D721Med (cell line): Measurements from ENCODE around the gene TNN.

ENCODE experiments used
- DNase-seq: peaks from one replicate; pipeline ENCODE4 v3.0.0; 2011; ENCODE audit warnings: low spot score; ENCODE audit not compliant: insufficient read length
- FAIRE-seq: peaks from 2 replicates; lab custom pipeline; 2011; peaks lifted over from hg19 to GRCh38; lab: Jason Lieb, UNC
- TF ChIP-seq, protein P1 (sequence below): IDR thresholded peaks from 2 replicates; pipeline ENCODE4 v1.5.1; 2012; ENCODE audit warnings: mild to moderate bottlenecking, control low read depth; ENCODE audit not compliant: insufficient read depth; ENCODE audit errors: missing control alignments

The TNN gene

DNA sequence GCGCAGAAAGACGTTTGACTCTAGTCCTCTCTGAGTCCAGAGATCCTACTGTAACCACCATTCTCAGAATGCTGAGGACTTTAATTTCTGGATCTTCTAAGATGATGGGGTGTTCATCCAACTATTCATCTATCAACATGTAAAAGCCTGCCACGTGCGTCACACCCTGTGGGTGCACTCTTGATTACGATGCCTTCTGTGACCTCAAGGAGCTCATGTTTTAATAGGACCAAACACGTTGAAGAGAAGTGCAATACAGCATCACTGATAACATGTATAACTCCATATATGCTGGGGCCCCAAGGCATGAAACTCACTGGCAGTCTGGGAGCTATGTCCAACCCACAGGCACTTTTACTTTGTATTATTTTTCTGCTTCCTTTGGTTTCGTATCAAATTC is 105.9 kb downstream of the TNN start:
- no peak for FAIRE-seq
- TF ChIP-seq, protein P1, sequence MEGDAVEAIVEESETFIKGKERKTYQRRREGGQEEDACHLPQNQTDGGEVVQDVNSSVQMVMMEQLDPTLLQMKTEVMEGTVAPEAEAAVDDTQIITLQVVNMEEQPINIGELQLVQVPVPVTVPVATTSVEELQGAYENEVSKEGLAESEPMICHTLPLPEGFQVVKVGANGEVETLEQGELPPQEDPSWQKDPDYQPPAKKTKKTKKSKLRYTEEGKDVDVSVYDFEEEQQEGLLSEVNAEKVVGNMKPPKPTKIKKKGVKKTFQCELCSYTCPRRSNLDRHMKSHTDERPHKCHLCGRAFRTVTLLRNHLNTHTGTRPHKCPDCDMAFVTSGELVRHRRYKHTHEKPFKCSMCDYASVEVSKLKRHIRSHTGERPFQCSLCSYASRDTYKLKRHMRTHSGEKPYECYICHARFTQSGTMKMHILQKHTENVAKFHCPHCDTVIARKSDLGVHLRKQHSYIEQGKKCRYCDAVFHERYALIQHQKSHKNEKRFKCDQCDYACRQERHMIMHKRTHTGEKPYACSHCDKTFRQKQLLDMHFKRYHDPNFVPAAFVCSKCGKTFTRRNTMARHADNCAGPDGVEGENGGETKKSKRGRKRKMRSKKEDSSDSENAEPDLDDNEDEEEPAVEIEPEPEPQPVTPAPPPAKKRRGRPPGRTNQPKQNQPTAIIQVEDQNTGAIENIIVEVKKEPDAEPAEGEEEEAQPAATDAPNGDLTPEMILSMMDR: no peak
- no peak for DNase-seq

DNA sequence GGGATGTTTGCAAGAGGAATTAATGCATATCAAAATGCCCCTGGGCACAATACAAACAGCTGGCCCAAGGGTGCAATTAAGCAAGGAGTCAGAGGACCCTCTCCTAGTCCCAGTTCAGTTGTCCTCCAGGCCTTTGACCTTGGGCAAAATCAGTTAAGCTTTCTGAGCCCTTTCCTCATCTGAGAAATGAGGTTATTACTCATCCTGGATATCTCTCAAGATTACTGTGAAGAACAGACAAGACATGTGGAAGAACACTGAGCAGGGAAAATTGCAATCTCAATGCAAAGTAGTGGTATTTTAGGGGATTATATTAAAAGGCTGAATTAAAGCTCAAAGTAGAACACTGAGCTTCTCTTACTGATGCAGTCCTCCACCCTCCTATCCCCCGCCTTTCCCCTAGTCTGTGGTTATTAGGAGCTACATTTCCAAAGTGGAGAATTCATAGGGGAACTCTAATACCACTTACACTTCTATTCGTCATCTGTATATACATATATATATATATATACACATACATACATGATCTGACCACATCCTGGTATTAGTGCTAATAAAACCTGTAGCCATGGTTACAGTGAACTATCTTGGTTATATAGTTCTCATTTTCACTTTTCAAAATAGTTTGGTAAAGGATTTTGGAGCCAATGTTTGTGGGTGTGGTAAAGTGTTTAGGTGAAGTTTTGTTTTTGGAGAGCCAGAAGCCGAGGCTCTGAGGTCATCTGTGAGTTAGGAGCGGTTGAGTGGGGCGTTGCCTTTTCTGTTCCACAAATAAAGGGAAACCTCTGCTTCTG is 106.9 kb downstream of the TNN start:
- DNase-seq: no peak
- FAIRE-seq: no peak
- TF ChIP-seq, protein P1: no peak

DNA sequence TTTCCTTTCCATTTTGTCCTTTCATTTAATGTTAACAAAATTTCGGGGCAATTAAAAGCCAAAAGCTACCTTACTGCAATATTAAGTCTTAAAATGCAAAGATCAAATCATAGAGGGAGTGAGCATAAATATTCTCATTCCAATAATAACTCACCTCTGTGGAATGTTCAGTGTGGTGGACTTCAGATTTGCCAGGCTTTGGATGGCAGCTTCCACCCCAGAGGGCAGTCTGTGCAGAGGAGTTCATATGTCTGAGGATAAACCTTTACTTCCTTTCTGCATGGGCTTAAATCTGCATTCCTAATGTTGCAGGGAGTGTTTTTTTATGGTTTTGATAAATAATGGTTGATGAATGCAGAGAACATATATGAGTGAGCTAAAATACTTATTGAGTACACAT is 108.6 kb downstream of the TNN start:
- FAIRE-seq: no peak
- no peak for DNase-seq
- TF ChIP-seq, protein P1: no peak

DNA sequence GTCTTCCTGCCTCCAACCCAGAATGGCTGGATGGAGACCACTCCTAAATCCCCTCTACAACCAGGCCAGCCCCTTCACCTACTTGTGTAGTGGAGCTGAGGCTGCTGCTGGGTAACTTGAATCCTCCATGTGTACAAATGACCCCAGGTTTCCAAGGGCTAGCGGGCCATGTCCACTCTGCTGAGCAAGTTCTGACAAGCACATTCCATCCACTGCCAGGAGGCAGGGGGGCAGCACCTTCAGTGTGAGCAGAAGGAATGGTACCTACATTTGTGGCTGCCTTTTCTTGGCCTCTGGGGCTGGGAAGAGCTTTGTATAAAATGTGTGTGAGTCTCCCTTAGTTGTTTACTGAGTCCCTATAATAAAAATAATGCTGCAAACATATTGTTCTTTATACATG is 110.4 kb downstream of the TNN start:
- no peak for FAIRE-seq
- TF ChIP-seq, protein P1: no peak
- DNase-seq: no peak

DNA sequence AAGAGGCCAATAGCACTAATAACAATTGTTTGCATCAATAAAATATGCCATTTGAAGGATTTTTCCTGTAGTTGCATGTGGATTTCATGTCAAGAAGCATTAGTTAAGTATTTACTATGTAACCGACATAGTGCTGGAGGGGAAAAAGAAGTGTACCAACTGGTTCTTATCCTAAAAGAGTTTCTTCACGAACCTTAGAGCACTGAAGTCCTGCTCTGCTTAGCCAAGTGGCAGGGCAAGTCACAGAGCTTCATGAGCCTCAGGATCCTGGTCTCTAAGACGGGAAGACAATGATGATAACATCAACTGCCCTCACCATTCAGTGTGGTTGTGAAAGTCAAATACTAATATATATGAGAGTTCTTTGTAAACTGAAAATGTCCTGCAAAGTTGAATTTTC is 110.8 kb downstream of the TNN start:
- DNase-seq (no peak), FAIRE-seq (no peak)
- TF ChIP-seq, protein P1: no peak

DNA sequence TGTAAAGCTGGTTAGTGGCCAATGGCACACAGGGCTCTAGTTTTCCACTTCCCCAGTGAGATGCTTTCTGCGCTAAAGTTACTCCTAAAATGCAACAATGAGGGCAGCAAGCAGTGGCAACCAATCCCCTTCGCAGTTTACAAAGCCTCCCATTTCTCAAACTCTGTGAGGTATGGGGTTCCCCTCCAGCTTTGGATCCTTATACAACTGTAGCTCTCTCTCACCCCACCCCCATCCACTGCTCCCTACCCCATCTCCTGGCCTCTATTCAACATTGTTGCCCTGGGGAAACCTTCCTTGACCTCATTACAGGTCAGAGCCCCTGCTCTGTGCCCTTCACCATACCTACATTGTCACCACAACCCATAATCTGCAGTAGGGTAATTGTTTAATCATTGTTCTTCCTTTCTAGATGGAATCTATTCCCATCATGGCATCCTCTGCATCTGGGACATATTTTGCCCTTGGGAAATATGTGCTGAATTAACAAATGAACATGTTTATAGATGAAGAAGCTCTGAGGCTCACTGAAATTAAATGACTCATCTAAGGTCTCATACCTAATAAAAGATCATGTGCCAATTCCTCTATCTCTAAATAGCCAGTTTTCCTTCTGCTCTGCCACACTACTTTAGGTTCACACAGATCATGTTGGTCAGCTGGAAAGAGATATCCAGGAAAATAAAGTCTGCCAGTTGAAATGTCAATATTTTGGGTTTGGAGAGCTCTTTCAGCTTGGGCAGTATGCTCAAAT is 112.4 kb downstream of the TNN start:
- FAIRE-seq: no peak
- TF ChIP-seq, protein P1: no peak

DNA sequence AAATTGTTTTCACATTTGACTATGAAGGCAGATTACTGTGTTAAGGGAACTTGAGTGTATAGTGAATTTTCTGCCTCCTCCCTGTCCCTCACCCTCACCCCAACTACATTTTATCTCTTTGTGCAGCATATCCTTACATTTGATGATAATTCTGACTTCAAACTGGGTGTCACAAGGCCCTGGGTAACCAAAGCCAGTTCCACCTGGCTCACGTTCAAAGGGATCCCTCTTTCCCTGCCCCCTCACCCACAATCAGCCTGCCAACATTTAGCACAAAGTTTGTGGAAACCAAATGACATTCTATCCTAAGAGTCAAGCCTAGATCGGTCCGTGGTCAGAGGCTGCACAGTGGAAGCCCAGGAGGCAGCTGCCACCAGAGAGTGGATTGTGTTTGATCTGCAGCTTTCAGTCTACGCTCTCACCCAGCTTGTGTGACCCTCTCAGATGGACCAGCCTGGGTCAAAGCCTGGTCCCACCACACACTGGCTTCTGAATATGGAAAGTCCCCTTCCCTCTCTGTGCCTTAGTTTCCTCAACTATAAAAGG is 114.6 kb downstream of the TNN start:
- TF ChIP-seq, protein P1: no peak
- DNase-seq (no peak), FAIRE-seq (no peak)

More for the DNA sequence above, 112.4 kb downstream of the TNN start:
- DNase-seq: no peak
